Measurements from ENCODE around the gene SLC34A1.

The SLC34A1 gene

DNA sequence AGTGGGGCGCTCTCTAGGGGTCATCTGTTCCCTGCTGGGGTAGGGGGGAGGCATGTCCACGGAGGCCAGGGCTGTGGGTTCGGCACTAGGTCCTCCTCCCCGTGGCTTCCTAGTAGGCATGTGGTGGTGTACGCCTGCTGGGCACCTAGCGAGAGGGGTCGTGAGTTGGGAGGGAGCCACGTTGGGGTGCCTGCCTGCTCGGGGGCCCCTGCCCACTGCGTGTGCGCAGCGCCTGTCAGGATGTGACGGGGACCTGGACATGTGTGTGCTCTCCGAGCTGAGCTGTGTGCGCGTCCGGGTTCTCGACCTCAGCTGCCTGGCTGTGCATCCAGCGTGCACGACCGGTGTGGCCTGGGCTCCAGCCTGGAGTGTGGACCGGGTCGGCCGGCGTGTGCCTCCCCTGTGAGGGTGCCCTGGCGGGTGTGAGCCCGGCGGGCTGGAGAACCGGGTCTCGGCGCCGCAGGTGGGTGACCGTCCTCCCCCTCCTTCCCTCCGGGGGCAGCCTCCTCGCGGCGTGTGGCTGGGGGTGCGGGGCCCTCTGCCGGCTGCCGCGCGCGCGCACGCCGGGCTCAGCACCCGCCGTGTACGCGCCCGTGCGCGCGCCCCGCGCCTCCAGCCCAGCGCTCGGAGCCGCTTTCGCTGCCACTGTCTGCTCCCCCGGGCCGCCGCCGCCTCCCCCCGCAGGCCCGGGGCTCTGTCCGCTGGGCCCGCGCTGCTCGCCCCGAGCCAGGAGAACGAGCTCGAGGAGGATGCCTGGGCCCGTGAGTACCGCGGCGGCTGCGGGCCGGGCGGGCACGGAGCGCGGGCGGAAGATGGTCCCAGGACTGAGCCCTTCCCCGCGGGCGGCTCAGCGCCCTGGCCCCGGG is 62.2 kb downstream of the SLC34A1 start, which contains the start of gene PRR7:
PRR7 (plus strand) TSS at position 615 of the 866 bp plus-strand sequence. CDS start 8,254 bp downstream, outside the sequence.
- DNase-seq (ENCODE audit: low read depth in 2 of 2): peak; percentile 61 to 62

DNA sequence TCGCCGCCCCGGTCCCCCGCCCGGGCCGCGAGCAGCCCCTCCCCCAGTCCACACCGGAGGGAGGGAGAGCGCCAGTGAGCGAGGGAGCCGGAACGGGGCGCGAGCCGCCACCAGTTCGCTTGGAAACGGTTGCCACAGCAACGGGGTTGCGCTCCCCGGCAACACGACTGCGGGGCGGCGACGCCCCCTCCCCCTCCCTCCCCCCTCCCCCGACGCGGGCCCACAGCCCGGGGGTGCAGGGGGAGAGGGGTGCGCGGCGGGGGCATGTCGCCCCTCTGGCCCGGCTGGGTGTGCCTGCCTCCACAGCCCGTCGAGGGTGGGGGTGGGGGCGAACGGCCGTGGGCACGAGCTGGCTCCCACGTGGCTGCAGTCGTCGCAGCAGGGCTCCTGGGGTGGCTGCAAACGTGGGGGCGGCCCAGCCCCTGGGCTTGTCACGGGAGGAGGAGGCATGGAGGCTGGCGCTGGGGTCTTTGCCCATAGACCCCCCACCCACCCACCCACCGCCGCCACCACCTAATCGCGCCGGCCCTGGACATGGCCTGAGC is 62.9 kb downstream of the SLC34A1 start:
- DNase-seq (ENCODE audit: low read depth in 2 of 2): peak; percentile 54 to 56

DNA sequence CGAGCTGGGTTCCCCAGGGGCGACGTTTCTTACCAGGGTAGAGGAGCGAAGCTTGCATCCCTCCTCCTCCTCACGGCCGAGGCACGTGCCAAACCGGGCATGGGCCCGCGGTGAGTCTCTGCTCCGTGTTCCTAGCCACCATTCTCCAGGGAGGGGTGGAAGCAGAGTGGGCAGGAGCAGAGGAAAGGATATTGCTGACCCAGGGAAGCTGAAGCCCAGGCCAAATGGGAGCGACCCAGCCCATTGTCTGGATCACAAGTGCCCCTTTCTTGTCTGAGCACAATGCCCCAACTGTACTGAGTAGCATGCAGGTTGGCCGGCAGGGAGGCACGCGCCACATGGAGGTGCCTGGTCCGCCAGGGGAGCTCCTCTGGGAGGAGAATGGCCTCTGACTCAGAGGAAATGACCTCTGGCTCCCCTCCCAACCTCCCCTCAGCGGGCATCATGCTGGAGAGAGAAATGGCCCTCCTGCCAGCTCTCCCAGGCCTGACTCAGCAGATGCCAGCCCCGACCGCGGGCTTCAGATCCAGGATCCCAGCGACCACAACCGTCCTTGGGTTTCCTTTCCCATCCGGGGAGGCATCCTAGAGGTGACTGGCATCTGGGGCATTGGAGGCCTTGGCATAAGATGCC is 63.5 kb downstream of the SLC34A1 start:
- no peak for DNase-seq (ENCODE audit: low read depth in 2 of 2)
